Lung (tissue), 12 donors: ENCODE results near the gene MANSC4. TPM values are rescaled to one million over a fixed set of nuclear protein-coding genes. Genes with fewer than 3 reads are reported as not detected.
"Not testable (repeated sequence)": the region's sequence is repeated elsewhere in the genome, so short reads cannot be mapped to it uniquely, and the experiment has no call there.

Experiments used
- ATAC-seq: fragments of 200-7000 bp; cut with Tn5 transposase; one replicate; pipeline ENCODE4 v1.9.1; 2020; ENCODE audit warnings: moderate number of reproducible peaks; ENCODE audit not compliant: insufficient read depth, low FRiP score
- DNase-seq, 3 donors: peaks; one replicate each; pipeline ENCODE4 v3.0.0-alpha.2; 2013 to 2017
- H3K27ac ChIP-seq, 2 donors: one replicate each; pipeline ENCODE4 v1.5.1; 2013; ENCODE audit warnings: mild to moderate bottlenecking in 2 of 2, moderate library complexity in 2 of 2, control low read depth in 1 of 2, inconsistent platforms in 1 of 2, low read depth in 1 of 2, low read length in 1 of 2
- H3K27me3 ChIP-seq, 3 donors: one replicate each; pipeline ENCODE4 v1.5.1; 2013; ENCODE audit warnings: low read length in 2 of 3; ENCODE audit not compliant: control insufficient read depth in 3 of 3, insufficient read depth in 3 of 3
- H3K36me3 ChIP-seq, 4 donors: one replicate each; pipeline ENCODE4 v1.5.1; 2013; ENCODE audit warnings: low read length in 4 of 4, mild to moderate bottlenecking in 1 of 4, moderate library complexity in 1 of 4; ENCODE audit not compliant: control insufficient read depth in 4 of 4, insufficient read depth in 4 of 4
- H3K4me1 ChIP-seq, 5 donors: one replicate each; pipeline ENCODE4 v1.5.1; 2013; ENCODE audit warnings: low read length in 5 of 5, mild to moderate bottlenecking in 2 of 5, moderate library complexity in 1 of 5; ENCODE audit not compliant: control insufficient read depth in 5 of 5, insufficient read depth in 5 of 5
- H3K4me3 ChIP-seq: one replicate; pipeline ENCODE4 v1.5.1; 2013; ENCODE audit warnings: mild to moderate bottlenecking, control low read depth, moderate library complexity
- H3K9ac ChIP-seq, 2 donors: one replicate each; pipeline ENCODE4 v1.5.1; 2013; ENCODE audit warnings: low read length in 2 of 2, control low read depth in 1 of 2; ENCODE audit not compliant: insufficient read depth in 1 of 2
- H3K9me3 ChIP-seq, 4 donors: one replicate each; pipeline ENCODE4 v1.5.1; 2013; ENCODE audit warnings: low read length in 3 of 4, mild to moderate bottlenecking in 1 of 4, moderate library complexity in 1 of 4; ENCODE audit not compliant: control insufficient read depth in 4 of 4, insufficient read depth in 3 of 4
- WGBS, 2 donors: extraction: QIAGEN DNeasy Blood & Tissue Kit; methylation state at CpG; one replicate each; pipeline ENCODE4 v1.1.7; 2013; 5-methylcytosine and 5-hydroxymethylcytosine counted together
- polyA plus RNA-seq, 2 donors: library from polyadenylated mRNA; stranded (reverse); fragments of 200-250 nt; gene quantifications; one replicate each; pipeline ENCODE4 v1.2.1, GENCODE V29; 2013
- total RNA-seq, 2 donors: library from RNA; depleted of rRNA in 1 of 2; stranded (reverse); fragments of >200 nt in 1 of 2; gene quantifications; one replicate each; pipeline ENCODE4 v1.2.1, GENCODE V29; 2014 to 2021
- TF ChIP-seq, protein P1 (sequence below): IDR thresholded peaks from 2 replicates; pipeline ENCODE4 v1.5.1; 2012; ENCODE audit warnings: mild to moderate bottlenecking; ENCODE audit errors: control extremely low read depth, extremely low read depth
- donor health status: control.
- donor health status: control.
- donor health status: Bipolar disorder and iron deficiency.
- donor health status: healthy.
- donor health status: DM: yes; HTN: yes; CAD: no.

The MANSC4 gene
- total and polyA plus RNA-seq, 4 donors = not detected

DNA sequence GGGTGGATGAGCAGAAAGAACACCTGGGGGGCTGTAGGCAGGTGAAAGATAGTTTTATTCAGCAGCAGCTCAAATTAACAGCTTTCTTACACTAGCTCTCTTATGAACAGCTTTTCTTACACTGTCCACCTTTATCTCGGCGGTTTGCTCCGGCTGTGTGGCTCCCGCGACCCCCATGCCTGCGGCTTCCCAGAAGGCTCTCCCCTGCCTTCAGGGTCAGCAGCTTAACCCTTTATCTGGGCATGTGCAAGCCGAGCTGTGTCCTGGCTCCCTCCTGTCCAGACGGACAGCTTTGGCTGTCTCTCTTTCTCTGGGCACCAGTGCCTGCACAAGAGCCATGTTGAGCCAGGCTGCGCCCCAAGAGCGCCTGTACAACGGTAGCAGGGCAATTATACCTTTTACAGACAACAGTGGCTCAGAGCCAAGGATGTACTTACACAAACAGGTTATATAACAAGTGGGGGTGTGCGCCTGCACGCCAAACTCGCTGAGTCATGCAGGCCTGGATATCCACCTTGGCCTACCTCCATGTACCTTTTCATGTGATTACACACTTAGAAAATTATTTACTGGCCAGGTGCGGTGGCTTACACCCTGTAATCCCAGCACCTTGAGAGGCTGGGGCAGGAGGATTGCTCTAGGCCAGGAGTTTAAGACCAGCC lies 28.5 kb downstream of the MANSC4 start:
- ATAC-seq (no peak), DNase-seq (peak in 1 of 3 donors; percentile 4)
- TF ChIP-seq, protein P1, sequence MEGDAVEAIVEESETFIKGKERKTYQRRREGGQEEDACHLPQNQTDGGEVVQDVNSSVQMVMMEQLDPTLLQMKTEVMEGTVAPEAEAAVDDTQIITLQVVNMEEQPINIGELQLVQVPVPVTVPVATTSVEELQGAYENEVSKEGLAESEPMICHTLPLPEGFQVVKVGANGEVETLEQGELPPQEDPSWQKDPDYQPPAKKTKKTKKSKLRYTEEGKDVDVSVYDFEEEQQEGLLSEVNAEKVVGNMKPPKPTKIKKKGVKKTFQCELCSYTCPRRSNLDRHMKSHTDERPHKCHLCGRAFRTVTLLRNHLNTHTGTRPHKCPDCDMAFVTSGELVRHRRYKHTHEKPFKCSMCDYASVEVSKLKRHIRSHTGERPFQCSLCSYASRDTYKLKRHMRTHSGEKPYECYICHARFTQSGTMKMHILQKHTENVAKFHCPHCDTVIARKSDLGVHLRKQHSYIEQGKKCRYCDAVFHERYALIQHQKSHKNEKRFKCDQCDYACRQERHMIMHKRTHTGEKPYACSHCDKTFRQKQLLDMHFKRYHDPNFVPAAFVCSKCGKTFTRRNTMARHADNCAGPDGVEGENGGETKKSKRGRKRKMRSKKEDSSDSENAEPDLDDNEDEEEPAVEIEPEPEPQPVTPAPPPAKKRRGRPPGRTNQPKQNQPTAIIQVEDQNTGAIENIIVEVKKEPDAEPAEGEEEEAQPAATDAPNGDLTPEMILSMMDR = no peak
- Histone ChIP-seq H3K36me3 (peaks cover 5 to 10% (median 7%) of the 10 kb centered on the region in 4 donors), H3K9me3 (no peaks in the 10 kb centered on the region), H3K9ac (no peak overlapping the region), H3K27ac (no peak overlapping the region), H3K4me3 (no peak overlapping the region), H3K27me3 (no peaks in the 10 kb centered on the region), H3K4me1 (peaks cover 0 to 2% (median 0%) of the 10 kb centered on the region in 5 donors)
- 85 to 91% methylated on average over 15 of the region's 15 CpGs for WGBS, 2 donors

GRCh38 chr12:27747111-27747820 lies 32.8 kb downstream of the MANSC4 start:
- H3K27me3 ChIP-seq = no peaks in the 10 kb centered on the region
- peaks cover 3 to 11% (median 7%) of the 10 kb centered on the region in 4 donors for H3K36me3 ChIP-seq
- ATAC-seq (peak; percentile 43), DNase-seq (peak in 1 of 3 donors; percentile 4)
- TF ChIP-seq, protein P1 = no peak
- H3K9ac ChIP-seq = no peak overlapping the region
- H3K9me3 ChIP-seq = no peaks in the 10 kb centered on the region
- peaks cover 0 to 2% (median 0%) of the 10 kb centered on the region in 5 donors for H3K4me1 ChIP-seq
- H3K27ac ChIP-seq = peak overlapping the region in 1 of 2 donors; percentile 51
- H3K4me3 ChIP-seq = no peak overlapping the region
- 93 to 95% methylated on average over 3 of the region's 3 CpGs for WGBS, 2 donors

- H3K4me3 ChIP-seq, DNase-seq, ATAC-seq, H3K4me1 ChIP-seq, H3K27ac ChIP-seq, H3K27me3 ChIP-seq, H3K9me3 ChIP-seq, H3K9ac ChIP-seq: not testable (repeated sequence)
- WGBS, 2 donors = 73 to 84% methylated on average over 1 of the region's 1 CpG
- H3K36me3 ChIP-seq = peaks cover 3 to 15% (median 8%) of the 10 kb centered on the region in 4 donors
Observed at GRCh38 chr12:27745734-27746133, 34.3 kb downstream of the MANSC4 start.

DNA sequence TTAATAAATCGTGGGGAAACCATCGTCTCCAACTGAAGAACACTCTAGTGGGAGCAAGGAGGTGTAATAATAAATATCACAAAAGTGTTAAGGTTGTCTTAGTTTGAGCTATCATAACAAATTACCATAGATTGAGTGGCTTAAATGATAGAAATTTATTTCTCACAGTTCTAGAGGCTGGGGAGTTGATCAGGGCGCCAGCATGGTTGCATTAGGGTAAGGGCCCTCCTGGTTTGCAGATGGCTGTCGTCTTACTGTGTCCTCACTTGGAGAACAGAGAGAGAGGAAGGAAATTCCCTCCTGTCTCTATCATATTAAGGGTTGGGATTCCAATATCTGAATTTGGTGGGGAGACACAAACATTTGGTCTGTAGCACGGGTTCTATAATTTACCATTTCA lies 36.4 kb downstream of the MANSC4 start:
- Histone ChIP-seq H3K4me1 (peaks cover 0 to 1% (median 0%) of the 10 kb centered on the region in 5 donors), H3K9me3 (no peaks in the 10 kb centered on the region), H3K27me3 (no peaks in the 10 kb centered on the region), H3K9ac (no peak overlapping the region), H3K27ac (no peak overlapping the region), H3K4me3 (no peak overlapping the region), H3K36me3 (peaks cover 3 to 23% (median 11%) of the 10 kb centered on the region in 4 donors)
- TF ChIP-seq, protein P1 = no peak
- ATAC-seq = no peak
- DNase-seq = no peak
- WGBS, 2 donors = 97 to 98% methylated on average over 5 of the region's 5 CpGs

DNA sequence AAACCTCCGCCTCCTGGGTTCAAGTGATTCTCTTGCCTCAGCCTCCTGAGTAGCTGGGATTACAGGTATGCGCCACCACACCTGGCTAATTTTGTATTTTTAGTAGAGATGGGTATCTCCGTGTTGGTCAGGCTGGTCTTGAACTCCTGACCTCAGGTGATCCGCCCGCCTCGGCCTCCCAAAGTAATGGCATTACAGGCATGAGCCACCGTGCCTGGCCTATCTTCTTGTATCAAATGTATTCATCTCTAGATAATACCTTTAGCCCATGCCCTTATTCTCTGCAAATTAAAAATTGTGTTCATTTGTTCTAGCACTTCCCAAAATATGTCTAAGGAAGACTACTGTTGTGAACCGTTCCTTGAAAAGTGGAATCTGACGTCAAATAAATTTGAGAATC lies 45.7 kb downstream of the MANSC4 start:
- not testable (repeated sequence) for H3K4me3 ChIP-seq, H3K27ac ChIP-seq, H3K9me3 ChIP-seq, H3K27me3 ChIP-seq, ATAC-seq, H3K4me1 ChIP-seq, H3K9ac ChIP-seq, DNase-seq
- peaks cover 10 to 29% (median 13%) of the 10 kb centered on the region in 4 donors for H3K36me3 ChIP-seq
- 95 to 96% methylated on average over 9 of the region's 9 CpGs for WGBS, 2 donors
